GM21529 (cell line): ENCODE data around the gene CROCC.
"Not testable (repeated sequence)": the region's sequence is repeated elsewhere in the genome, so short reads cannot be mapped to it uniquely, and the experiment has no call there.

Experiments
- ATAC-seq: cut with Tn5 transposase; IDR thresholded peaks from one replicate; pipeline ENCODE4 v1.9.1; 2021; ENCODE audit not compliant: unreplicated experiment

Gene CROCC

GRCh38 chr1:16921391-16922185 lies at the start of gene CROCC:
TSS of gene CROCC (plus strand) at chr1:16921931. CDS start at chr1:16922019, 88 bp downstream.
- ATAC-seq = no peak

- ATAC-seq = not testable (repeated sequence)
These were observed 49.3 kb upstream of the CROCC start for GRCh38 chr1:16872152-16873075.

GRCh38 chr1:16873076-16873879 lies 48.5 kb upstream of the CROCC start:
- ATAC-seq = not testable (repeated sequence)

GRCh38 chr1:16874968-16875765 lies 46.6 kb upstream of the CROCC start:
- not testable (repeated sequence) for ATAC-seq

- not testable (repeated sequence) for ATAC-seq
These were observed 40.0 kb upstream of the CROCC start for GRCh38 chr1:16881742-16882141.

- no peak for ATAC-seq
These were observed 38.7 kb upstream of the CROCC start for GRCh38 chr1:16882986-16883385.

GRCh38 chr1:16884487-16884886 lies 37.2 kb upstream of the CROCC start:
- ATAC-seq = not testable (repeated sequence)

GRCh38 chr1:16886860-16887605 lies 34.7 kb upstream of the CROCC start:
- ATAC-seq = no peak

- ATAC-seq = no peak
These were observed 32.6 kb upstream of the CROCC start for GRCh38 chr1:16888860-16889816.

- ATAC-seq = not testable (repeated sequence)
These were observed 31.2 kb upstream of the CROCC start for GRCh38 chr1:16890539-16891021.

- not testable (repeated sequence) for ATAC-seq
These were observed 30.7 kb upstream of the CROCC start for GRCh38 chr1:16891057-16891456.

- not testable (repeated sequence) for ATAC-seq
These were observed 28.7 kb upstream of the CROCC start for GRCh38 chr1:16892978-16893525.

GRCh38 chr1:16893796-16894195 lies 27.9 kb upstream of the CROCC start:
- ATAC-seq = not testable (repeated sequence)

GRCh38 chr1:16894338-16894737 lies 27.4 kb upstream of the CROCC start:
- ATAC-seq = not testable (repeated sequence)

GRCh38 chr1:16895233-16895597 lies 26.5 kb upstream of the CROCC start:
- ATAC-seq = not testable (repeated sequence)

GRCh38 chr1:16895598-16896315 lies 26.0 kb upstream of the CROCC start, which contains the start of gene RNU1-2:
TSS of gene RNU1-2 (plus strand) at chr1:16895980.
- ATAC-seq = peak; percentile 99
